Measurements from ENCODE around the gene DENND1A. TPM values are rescaled to one million over a fixed set of nuclear protein-coding genes. Genes with fewer than 3 reads are reported as not detected.

DENND1A gene
- polyA plus RNA-seq, 2 of the 4 experiments (the other 2 are of a cell fraction): 15.1 to 21.9 TPM

DNA sequence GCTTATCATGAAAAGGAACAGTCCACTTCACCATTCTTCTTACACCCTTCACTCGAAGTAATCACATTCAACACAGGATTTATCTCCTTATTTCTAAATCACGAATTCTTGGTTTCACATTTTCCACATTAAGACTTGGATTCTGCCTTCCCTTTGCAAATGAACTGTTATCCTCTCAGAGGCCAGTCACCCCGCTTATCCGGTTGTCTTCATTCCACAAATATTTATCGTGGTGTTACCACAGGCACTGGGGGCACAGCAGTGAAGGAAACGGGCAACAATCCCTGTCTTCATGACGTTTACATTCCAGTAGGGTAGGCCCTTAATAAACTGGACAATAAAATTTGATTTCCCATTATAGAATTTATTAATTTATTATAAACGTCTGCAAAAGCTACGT, 284.2 kb downstream of the DENND1A start:
- FAIRE-seq: no peak
- Histone ChIP-seq H3K4me3 (no peak overlapping the region), H3K4me2 (no peak overlapping the region), H3K27ac (no peak overlapping the region), H3K4me1 (peaks cover 4% of the 10 kb centered on the region; the same call in 1 of the 3 replicates), H3K9me3 (no peaks in the 10 kb centered on the region)
- DNase-seq (ENCODE audit: low read depth in 1 of 2, low spot score in 1 of 2): no peak
- CTCF ChIA-PET: no interaction called here
- POLR2A ChIA-PET: no interaction called here
- TF ChIP-seq RFX5 (IDR thresholded peaks at IDR 0.05): no peak
- no peak for TF ChIP-seq JUNB (IDR thresholded peaks at IDR 0.05)
- TF ChIP-seq PHF8 (IDR thresholded peaks at IDR 0.05; ENCODE audit: borderline replicate concordance, low read depth): no peak
- TF ChIP-seq RAD21 (conservative IDR thresholded peaks at IDR 0.05 in 1 of 2, IDR thresholded peaks at IDR 0.05 in 1 of 2): no peak
- no peak for TF ChIP-seq RCOR1 (IDR thresholded peaks at IDR 0.05; ENCODE audit: low read depth, low read length)
- no peak for TF ChIP-seq KDM5A (IDR thresholded peaks at IDR 0.05)
- TF ChIP-seq, protein P1, sequence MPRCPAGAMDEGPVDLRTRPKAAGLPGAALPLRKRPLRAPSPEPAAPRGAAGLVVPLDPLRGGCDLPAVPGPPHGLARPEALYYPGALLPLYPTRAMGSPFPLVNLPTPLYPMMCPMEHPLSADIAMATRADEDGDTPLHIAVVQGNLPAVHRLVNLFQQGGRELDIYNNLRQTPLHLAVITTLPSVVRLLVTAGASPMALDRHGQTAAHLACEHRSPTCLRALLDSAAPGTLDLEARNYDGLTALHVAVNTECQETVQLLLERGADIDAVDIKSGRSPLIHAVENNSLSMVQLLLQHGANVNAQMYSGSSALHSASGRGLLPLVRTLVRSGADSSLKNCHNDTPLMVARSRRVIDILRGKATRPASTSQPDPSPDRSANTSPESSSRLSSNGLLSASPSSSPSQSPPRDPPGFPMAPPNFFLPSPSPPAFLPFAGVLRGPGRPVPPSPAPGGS (IDR thresholded peaks at IDR 0.05): no peak
- TF ChIP-seq HOXB13 (CRISPR knock-in tag; IDR thresholded peaks at IDR 0.05; ENCODE audit: low read depth): no peak
- TF ChIP-seq, protein P2, sequence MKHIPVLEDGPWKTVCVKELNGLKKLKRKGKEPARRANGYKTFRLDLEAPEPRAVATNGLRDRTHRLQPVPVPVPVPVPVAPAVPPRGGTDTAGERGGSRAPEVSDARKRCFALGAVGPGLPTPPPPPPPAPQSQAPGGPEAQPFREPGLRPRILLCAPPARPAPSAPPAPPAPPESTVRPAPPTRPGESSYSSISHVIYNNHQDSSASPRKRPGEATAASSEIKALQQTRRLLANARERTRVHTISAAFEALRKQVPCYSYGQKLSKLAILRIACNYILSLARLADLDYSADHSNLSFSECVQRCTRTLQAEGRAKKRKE (CRISPR knock-in tag; IDR thresholded peaks at IDR 0.05; ENCODE audit: low read depth): no peak
- TF ChIP-seq ZNF302 (CRISPR knock-in tag; IDR thresholded peaks at IDR 0.05): no peak
- ATAC-seq: no peak
- WGBS (ENCODE audit: missing lambda C conversion rate): 86% methylated on average over 9 of the region's 9 CpGs

DNA sequence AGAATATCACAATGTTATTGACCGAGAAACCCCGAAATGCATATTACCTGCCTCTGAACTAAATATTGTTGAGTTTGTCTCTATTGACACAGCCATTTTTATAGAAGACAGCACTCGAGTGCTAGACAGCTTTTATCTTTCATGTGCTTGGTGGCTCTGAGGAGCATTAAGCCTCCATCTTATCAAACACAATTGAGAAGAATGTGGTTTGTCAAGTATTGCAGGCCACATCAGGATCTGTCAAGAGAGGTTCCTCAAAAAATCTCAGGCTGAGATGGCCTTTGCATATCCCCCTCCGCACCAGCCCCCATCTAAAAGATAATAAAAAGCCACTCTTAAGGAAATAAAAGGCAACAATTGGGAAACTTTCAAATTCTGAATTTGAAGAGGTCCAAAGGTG, 284.8 kb downstream of the DENND1A start:
- no peak overlapping the region for H3K4me2 ChIP-seq
- DNase-seq (ENCODE audit: low read depth in 1 of 2, low spot score in 1 of 2) (no peak), ATAC-seq (no peak), FAIRE-seq (no peak)
- no peak overlapping the region for H3K27ac ChIP-seq
- TF ChIP-seq JUN (IDR thresholded peaks at IDR 0.05): no peak
- TF ChIP-seq, protein P3, sequence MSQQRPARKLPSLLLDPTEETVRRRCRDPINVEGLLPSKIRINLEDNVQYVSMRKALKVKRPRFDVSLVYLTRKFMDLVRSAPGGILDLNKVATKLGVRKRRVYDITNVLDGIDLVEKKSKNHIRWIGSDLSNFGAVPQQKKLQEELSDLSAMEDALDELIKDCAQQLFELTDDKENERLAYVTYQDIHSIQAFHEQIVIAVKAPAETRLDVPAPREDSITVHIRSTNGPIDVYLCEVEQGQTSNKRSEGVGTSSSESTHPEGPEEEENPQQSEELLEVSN (IDR thresholded peaks at IDR 0.05; ENCODE audit: borderline replicate concordance, low read depth): no peak
- TF ChIP-seq FOSL2 (IDR thresholded peaks at IDR 0.05): no peak
- no peak for TF ChIP-seq FOSL2 (CRISPR knock-in tag; IDR thresholded peaks at IDR 0.05)
- no peak for TF ChIP-seq MAZ (IDR thresholded peaks at IDR 0.05; ENCODE audit: borderline replicate concordance, low read depth, low read length)
- TF ChIP-seq CBX8 (IDR thresholded peaks at IDR 0.05): no peak
- TF ChIP-seq CHD4 (IDR thresholded peaks at IDR 0.05; ENCODE audit: borderline replicate concordance): no peak
- TF ChIP-seq ZC3H11A (IDR thresholded peaks at IDR 0.05): no peak
- TF ChIP-seq KDM1A (IDR thresholded peaks at IDR 0.05; ENCODE audit: low read depth): no peak
- TF ChIP-seq RARB (CRISPR knock-in tag; IDR thresholded peaks at IDR 0.05): no peak
- no peak for TF ChIP-seq MYC (IDR thresholded peaks at IDR 0.05; ENCODE audit: borderline replicate concordance, low read length)
- no peak for TF ChIP-seq CBX2 (IDR thresholded peaks at IDR 0.05; ENCODE audit: borderline replicate concordance, low read depth)
- TF ChIP-seq RNF2 (IDR thresholded peaks at IDR 0.05; ENCODE audit: borderline replicate concordance, low read depth): no peak
- TF ChIP-seq RCOR1 (IDR thresholded peaks at IDR 0.05; ENCODE audit: low read depth, low read length): no peak
- TF ChIP-seq HOXA7 (CRISPR knock-in tag; IDR thresholded peaks at IDR 0.05): no peak
- no peak for TF ChIP-seq HOXB5 (CRISPR knock-in tag; IDR thresholded peaks at IDR 0.05)
- TF ChIP-seq CHD2 (IDR thresholded peaks at IDR 0.05; ENCODE audit: low read length, partially characterized antibody): no peak
- TF ChIP-seq CEBPB (IDR thresholded peaks at IDR 0.05): no peak
- no peak for TF ChIP-seq RAD21 (conservative IDR thresholded peaks at IDR 0.05 in 1 of 2, IDR thresholded peaks at IDR 0.05 in 1 of 2)
- ChIA-PET POLR2A (no interaction called here), CTCF (no interaction called here)
- peaks cover 4% of the 10 kb centered on the region; the same call in 1 of the 3 replicates for H3K4me1 ChIP-seq
- no peak overlapping the region for H3K4me3 ChIP-seq
- WGBS (ENCODE audit: missing lambda C conversion rate): 95% methylated on average over 4 of the region's 4 CpGs
- no peaks in the 10 kb centered on the region for H3K9me3 ChIP-seq
